Large intestine (tissue), 3 donors: ENCODE data around the gene AGBL1. TPM values are rescaled to one million over a fixed set of nuclear protein-coding genes. Genes with fewer than 3 reads are reported as not detected.

ENCODE experiments used
- DNase-seq, 2 donors: peaks; one replicate each; pipeline versions ENCODE4 v3.0.0 to v3.0.0-alpha.2; 2013
- H3K27ac ChIP-seq: one replicate; pipeline ENCODE4 v1.5.1; 2013; ENCODE audit warnings: low read length
- H3K27me3 ChIP-seq: 2 replicates; pipeline ENCODE4 v1.6.1; 2013; ENCODE audit warnings: low read length; ENCODE audit not compliant: control insufficient read depth, insufficient read depth
- H3K36me3 ChIP-seq: 2 replicates; pipeline ENCODE4 v1.6.1; 2013; ENCODE audit warnings: low read length; ENCODE audit not compliant: control insufficient read depth, insufficient read depth
- H3K4me1 ChIP-seq: one replicate; pipeline ENCODE4 v1.6.1; 2013; ENCODE audit warnings: low read length; ENCODE audit not compliant: control insufficient read depth, insufficient read depth
- H3K4me3 ChIP-seq: one replicate; pipeline ENCODE4 v1.5.1; 2013; ENCODE audit warnings: low read length
- H3K9me3 ChIP-seq: one replicate; pipeline ENCODE4 v1.6.1; 2013; ENCODE audit warnings: mild to moderate bottlenecking, low read depth, low read length, moderate library complexity; ENCODE audit not compliant: control insufficient read depth
- WGBS: methylation state at CpG from one replicate; pipeline ENCODE4 v1.1.5; 2013; ENCODE audit warnings: low lambda C conversion rate; ENCODE audit not compliant: insufficient coverage; 5-methylcytosine and 5-hydroxymethylcytosine counted together
- polyA plus RNA-seq: library from polyadenylated mRNA; unstranded; fragments of 120-200 nt; gene quantifications from one replicate; pipeline ENCODE4 v1.2.1, GENCODE V29; 2013

The AGBL1 gene
- polyA plus RNA-seq, 1 donor, result 0.04 TPM

- Histone ChIP-seq H3K4me1 (no peaks in the 10 kb centered on the region), H3K27ac (no peak overlapping the region), H3K4me3 (no peak overlapping the region), H3K36me3 (no peaks in the 10 kb centered on the region), H3K27me3 (no peaks in the 10 kb centered on the region), H3K9me3 (no peaks in the 10 kb centered on the region)
- no peak for DNase-seq
- WGBS, result 86% methylated on average over 3 of the region's 3 CpGs
These were observed 46.1 kb downstream of the AGBL1 start for GRCh38 chr15:86125775-86126174.

- DNase-seq, result no peak
- no CpG with 5 or more reads among the region's 3 CpGs for WGBS
- no peaks in the 10 kb centered on the region for H3K9me3 ChIP-seq
- no peaks in the 10 kb centered on the region for H3K4me1 ChIP-seq
- no peak overlapping the region for H3K4me3 ChIP-seq
- H3K36me3 ChIP-seq, result no peaks in the 10 kb centered on the region
- H3K27me3 ChIP-seq, result no peaks in the 10 kb centered on the region
- no peak overlapping the region for H3K27ac ChIP-seq
These were observed 47.9 kb downstream of the AGBL1 start for GRCh38 chr15:86127547-86127946.

- Histone ChIP-seq H3K4me1 (no peaks in the 10 kb centered on the region), H3K27ac (no peak overlapping the region), H3K9me3 (no peaks in the 10 kb centered on the region), H3K36me3 (no peaks in the 10 kb centered on the region), H3K4me3 (no peak overlapping the region), H3K27me3 (no peaks in the 10 kb centered on the region)
- WGBS, result no CpG with 5 or more reads among the region's 6 CpGs
- DNase-seq, result no peak
These were observed 55.4 kb downstream of the AGBL1 start for GRCh38 chr15:86135041-86135440.

GRCh38 chr15:86136861-86137260 is 57.2 kb downstream of the AGBL1 start:
- H3K4me1 ChIP-seq, result no peaks in the 10 kb centered on the region
- DNase-seq, result no peak
- H3K4me3 ChIP-seq, result no peak overlapping the region
- no peak overlapping the region for H3K27ac ChIP-seq
- WGBS, result no CpG with 5 or more reads among the region's 2 CpGs
- H3K9me3 ChIP-seq, result no peaks in the 10 kb centered on the region
- H3K36me3 ChIP-seq, result no peaks in the 10 kb centered on the region
- no peaks in the 10 kb centered on the region for H3K27me3 ChIP-seq

GRCh38 chr15:86138798-86139197 is 59.1 kb downstream of the AGBL1 start:
- no peak overlapping the region for H3K27ac ChIP-seq
- no CpG with 5 or more reads among the region's 3 CpGs for WGBS
- no peak for DNase-seq
- no peaks in the 10 kb centered on the region for H3K9me3 ChIP-seq
- no peaks in the 10 kb centered on the region for H3K36me3 ChIP-seq
- no peak overlapping the region for H3K4me3 ChIP-seq
- no peaks in the 10 kb centered on the region for H3K27me3 ChIP-seq
- no peaks in the 10 kb centered on the region for H3K4me1 ChIP-seq

GRCh38 chr15:86139828-86140227 is 60.2 kb downstream of the AGBL1 start:
- no peaks in the 10 kb centered on the region for H3K36me3 ChIP-seq
- no peaks in the 10 kb centered on the region for H3K9me3 ChIP-seq
- DNase-seq, result no peak
- no peak overlapping the region for H3K4me3 ChIP-seq
- H3K4me1 ChIP-seq, result no peaks in the 10 kb centered on the region
- no peaks in the 10 kb centered on the region for H3K27me3 ChIP-seq
- H3K27ac ChIP-seq, result no peak overlapping the region
- WGBS, result no CpG with 5 or more reads among the region's 9 CpGs

- no peak for DNase-seq
- no CpG with 5 or more reads among the region's 1 CpG for WGBS
- H3K27me3 ChIP-seq, result no peaks in the 10 kb centered on the region
- no peaks in the 10 kb centered on the region for H3K36me3 ChIP-seq
- H3K4me3 ChIP-seq, result no peak overlapping the region
- H3K4me1 ChIP-seq, result no peaks in the 10 kb centered on the region
- no peaks in the 10 kb centered on the region for H3K9me3 ChIP-seq
- H3K27ac ChIP-seq, result no peak overlapping the region
These were observed 75.0 kb downstream of the AGBL1 start for GRCh38 chr15:86154705-86155104.

GRCh38 chr15:86155551-86155950 is 75.9 kb downstream of the AGBL1 start:
- Histone ChIP-seq H3K27me3 (no peaks in the 10 kb centered on the region), H3K4me3 (no peak overlapping the region), H3K36me3 (no peaks in the 10 kb centered on the region), H3K27ac (no peak overlapping the region), H3K9me3 (no peaks in the 10 kb centered on the region), H3K4me1 (no peaks in the 10 kb centered on the region)
- 100% methylated on average over 2 of the region's 3 CpGs for WGBS
- no peak for DNase-seq

- 92% methylated on average over 2 of the region's 6 CpGs for WGBS
- Histone ChIP-seq H3K36me3 (no peaks in the 10 kb centered on the region), H3K27ac (no peak overlapping the region), H3K4me3 (no peak overlapping the region), H3K27me3 (no peaks in the 10 kb centered on the region), H3K4me1 (no peaks in the 10 kb centered on the region), H3K9me3 (no peaks in the 10 kb centered on the region)
- no peak for DNase-seq
These were observed 78.1 kb downstream of the AGBL1 start for GRCh38 chr15:86157606-86158293.

GRCh38 chr15:86159468-86159867 is 79.8 kb downstream of the AGBL1 start:
- no peak overlapping the region for H3K4me3 ChIP-seq
- no peak for DNase-seq
- no peaks in the 10 kb centered on the region for H3K4me1 ChIP-seq
- H3K36me3 ChIP-seq, result no peaks in the 10 kb centered on the region
- 100% methylated on average over 1 of the region's 3 CpGs for WGBS
- H3K9me3 ChIP-seq, result no peaks in the 10 kb centered on the region
- no peak overlapping the region for H3K27ac ChIP-seq
- no peaks in the 10 kb centered on the region for H3K27me3 ChIP-seq

- H3K4me1 ChIP-seq, result no peaks in the 10 kb centered on the region
- no peaks in the 10 kb centered on the region for H3K27me3 ChIP-seq
- H3K27ac ChIP-seq, result no peak overlapping the region
- no peaks in the 10 kb centered on the region for H3K36me3 ChIP-seq
- no peaks in the 10 kb centered on the region for H3K9me3 ChIP-seq
- 90% methylated on average over 2 of the region's 5 CpGs for WGBS
- no peak overlapping the region for H3K4me3 ChIP-seq
- DNase-seq, result no peak
These were observed 81.6 kb downstream of the AGBL1 start for GRCh38 chr15:86161250-86161649.
